Stimulated activated CD4-positive, alpha-beta T cell treated with anti-CD3 and anti-CD28 coated beads, Interleukin-4, amount 100 ng/mL, for 24 hours (primary cell): ENCODE measurements around the gene STAC2.
A peak's percentile ranks its signal among the peaks of the same experiment; 100 is the strongest.

ENCODE experiments used
- DNase-seq: peaks from one replicate; pipeline ENCODE4 v3.0.0-alpha.2; 2020

Gene STAC2

DNA sequence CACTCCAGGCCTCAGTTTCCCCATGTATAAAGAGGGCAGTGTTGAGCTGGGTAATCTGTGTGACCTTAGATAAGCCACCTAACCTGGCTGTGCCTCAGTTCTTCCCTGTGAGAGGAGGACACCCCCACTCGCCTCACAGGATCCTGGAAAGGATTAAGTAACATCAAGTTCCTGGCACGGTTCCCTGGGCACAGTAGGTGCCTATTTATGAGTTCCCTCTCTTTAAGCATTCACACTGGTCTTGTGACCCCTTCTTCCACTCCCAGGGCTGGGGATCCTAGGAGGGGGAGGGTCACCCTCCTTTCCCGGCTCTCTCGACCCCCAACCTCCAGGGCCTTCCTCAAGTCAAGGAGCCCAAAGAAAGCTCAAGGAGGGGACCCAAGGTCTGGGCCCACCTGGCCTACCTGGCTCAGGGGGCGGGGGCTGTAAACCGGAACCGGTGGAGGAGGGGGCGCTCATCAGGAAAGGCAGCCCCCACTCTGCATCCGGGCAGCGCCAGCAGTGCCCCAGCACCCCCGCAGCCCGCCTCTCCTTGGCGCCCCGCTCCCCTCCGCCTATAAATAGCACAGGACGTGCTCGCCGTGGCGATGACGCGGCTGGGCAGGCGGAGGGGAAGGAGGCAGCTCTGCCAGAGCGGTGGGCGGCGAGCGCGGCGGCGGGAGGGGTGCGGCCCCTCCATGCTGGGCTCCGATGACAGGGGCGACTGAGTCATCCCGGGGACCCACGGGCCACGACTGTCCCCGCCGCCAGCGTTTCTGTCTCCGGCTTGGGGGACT, 16.2 kb downstream of the STAC2 start:
- peak; percentile 74 for DNase-seq

GRCh38 chr17:39208893-39209292, 16.9 kb downstream of the STAC2 start:
- no peak for DNase-seq

GRCh38 chr17:39208136-39208535, 17.6 kb downstream of the STAC2 start:
- no peak for DNase-seq

GRCh38 chr17:39205112-39205526, 20.6 kb downstream of the STAC2 start:
- DNase-seq, result no peak

DNA sequence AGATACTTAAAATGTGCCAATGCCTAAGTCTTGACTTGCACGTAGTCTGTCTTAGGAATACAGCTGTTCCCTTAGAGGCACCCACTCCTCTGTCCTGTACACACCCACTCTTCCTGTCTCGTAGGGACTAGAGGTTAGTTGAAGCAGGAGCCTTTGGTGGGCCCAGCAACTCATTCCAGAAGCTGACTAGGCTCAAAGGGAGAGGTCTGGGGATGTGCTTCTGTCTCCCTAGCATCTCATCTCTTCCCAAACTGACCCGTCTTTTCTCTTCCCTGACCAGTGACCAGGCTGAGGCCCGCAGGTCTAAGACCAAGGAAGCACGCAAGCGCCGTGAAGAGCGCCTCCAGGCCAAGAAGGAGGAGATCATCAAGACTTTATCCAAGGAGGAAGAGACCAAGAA, 21.5 kb downstream of the STAC2 start:
- DNase-seq, result no peak

- no peak for DNase-seq
Measured at GRCh38 chr17:39200957-39201510, 24.7 kb downstream of the STAC2 start.

- peak; percentile 83 for DNase-seq
Measured at GRCh38 chr17:39200070-39200879, 25.5 kb downstream of the STAC2 start, which contains the start of gene RPL19. TSS of gene RPL19 (plus strand) at chr17:39200283. CDS start at chr17:39200345, 62 bp downstream.

DNA sequence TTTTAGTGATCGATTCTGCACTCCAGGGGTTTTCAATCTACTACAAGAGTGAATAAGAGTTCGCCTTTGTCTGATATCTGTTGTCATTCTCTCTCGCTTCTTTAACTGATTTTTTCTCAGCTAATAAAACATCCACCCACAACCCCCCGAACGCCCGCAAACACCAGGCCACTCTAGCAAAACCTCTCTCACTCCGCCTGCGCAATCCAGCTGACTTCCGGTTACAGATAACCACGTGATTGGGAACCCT, 26.0 kb downstream of the STAC2 start:
- DNase-seq, result peak; percentile 92

GRCh38 chr17:39198186-39198566, 27.6 kb downstream of the STAC2 start:
- DNase-seq, result no peak

DNA sequence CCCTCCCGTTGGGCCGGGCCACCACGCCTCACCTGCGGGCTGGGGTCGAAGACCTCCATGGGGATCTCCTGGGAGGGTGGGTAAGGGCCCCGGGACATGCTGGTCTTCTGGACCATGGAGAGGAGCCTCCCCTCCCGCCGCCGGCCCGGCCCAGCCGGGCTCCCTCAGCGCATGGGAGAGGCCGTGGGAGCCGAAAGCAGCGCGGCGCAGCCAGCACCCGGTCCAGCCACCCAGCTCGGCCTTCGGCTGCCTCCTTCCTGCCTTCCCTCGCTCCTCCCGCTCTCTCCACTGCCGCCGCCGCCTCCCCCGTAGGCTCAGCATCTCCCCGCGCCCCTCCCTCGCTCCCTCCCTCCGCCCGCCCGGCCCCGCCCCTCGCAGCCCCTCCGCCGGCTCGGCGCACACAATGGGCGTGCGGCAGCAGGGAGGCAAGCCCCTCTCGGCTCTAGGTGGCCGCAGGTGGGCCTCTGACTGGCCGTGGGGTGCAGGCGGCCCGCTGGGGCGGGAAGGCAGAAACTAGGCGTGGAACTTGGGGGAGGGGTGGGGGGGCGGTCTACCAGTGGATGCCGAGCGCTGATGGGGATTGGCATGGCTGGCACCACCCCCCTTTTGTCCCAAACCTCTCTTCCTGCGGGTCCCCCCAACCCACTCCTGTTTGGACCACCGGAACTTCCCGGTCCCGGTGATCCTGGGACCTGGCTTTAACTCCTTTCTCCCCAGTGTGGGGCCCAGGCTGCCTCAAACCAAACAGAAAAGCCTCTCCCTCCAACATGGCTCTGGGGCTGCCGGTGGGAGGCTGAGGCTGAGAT, 28.2 kb downstream of the STAC2 start, which contains the start of gene CACNB1:
Gene CACNB1 (minus strand): TSS at position 290 of the 806 bp plus-strand sequence. CDS start 174 bp downstream, at position 116.
- DNase-seq, result peak; percentile 70

GRCh38 chr17:39196808-39197291, 28.9 kb downstream of the STAC2 start:
- DNase-seq, result no peak

DNA sequence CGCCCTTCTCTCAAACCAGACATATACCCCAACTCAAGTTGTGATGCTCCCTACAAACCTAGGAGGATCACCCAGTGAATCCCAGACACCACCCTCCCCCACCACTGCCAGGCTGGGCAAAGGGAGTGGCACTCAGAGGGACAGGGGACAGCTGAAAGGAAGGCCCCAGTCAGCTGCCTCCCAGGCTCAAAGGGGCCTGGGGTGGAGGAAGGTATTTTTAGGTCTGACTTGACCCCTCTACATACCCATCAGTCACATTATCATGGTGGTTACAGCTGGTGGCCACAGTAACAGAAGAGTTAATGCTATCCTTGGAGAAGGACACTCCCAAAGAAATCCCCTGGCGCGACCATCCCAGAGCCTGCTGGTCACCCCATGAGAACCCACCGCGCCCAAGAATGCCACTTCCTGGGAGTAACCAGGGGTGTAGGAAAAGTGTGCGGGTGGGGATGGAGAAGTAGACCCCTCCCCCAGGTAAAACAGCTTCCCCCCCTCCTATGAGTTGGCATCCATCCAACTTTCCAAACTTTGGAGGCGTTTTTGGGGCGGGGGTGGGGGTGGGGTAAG, 29.4 kb downstream of the STAC2 start:
- no peak for DNase-seq

- DNase-seq, result no peak
Measured at GRCh38 chr17:39195568-39196160, 30.1 kb downstream of the STAC2 start.

DNA sequence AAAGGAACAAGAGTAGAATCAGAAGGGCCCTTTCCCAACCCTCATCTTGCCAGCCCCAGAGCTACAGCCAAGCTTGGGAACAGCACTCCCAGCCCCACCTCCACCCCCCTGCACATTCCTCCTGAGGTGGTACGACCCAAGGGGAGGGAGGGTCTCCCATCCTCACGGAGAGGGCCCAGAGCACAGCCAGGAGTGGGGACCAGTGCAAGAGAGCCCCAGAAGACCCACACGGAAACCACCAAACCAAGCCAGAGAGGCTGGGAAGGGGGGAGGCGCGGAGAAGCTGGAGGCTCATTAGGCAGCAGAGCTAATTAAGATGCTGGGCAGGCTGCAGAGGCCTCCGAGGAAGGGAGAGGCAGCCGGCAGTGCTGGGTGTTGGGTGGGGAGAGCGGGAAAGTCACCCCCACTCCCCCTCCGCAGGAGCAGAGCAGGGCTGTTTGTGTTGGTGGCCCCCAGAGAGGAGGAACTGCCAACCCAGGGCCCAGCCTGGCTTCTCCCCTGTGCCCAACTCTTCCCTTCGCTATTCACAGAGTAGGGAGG, 30.7 kb downstream of the STAC2 start:
- DNase-seq, result no peak

- DNase-seq, result no peak
Measured at GRCh38 chr17:39194089-39194984, 31.4 kb downstream of the STAC2 start.

DNA sequence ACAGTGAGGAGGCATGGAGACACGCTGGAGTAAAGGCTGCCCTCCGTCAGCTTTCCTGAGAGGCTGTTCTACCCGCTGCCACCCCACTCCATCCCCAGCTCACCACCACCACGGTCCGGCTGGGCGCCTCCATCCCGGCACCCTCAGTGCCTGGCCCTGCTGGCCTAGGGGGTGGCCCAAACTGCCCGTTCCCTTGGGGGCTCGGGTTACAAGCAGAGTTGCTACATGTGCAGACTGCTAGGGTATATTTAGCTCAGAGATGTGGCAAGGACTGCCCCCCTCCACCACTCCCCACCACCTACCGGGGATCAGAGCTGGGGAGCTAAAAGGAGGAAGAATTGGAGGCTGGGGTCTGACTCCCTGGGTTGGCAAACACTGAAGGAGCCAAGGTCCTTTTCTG, 32.4 kb downstream of the STAC2 start:
- DNase-seq, result no peak

DNA sequence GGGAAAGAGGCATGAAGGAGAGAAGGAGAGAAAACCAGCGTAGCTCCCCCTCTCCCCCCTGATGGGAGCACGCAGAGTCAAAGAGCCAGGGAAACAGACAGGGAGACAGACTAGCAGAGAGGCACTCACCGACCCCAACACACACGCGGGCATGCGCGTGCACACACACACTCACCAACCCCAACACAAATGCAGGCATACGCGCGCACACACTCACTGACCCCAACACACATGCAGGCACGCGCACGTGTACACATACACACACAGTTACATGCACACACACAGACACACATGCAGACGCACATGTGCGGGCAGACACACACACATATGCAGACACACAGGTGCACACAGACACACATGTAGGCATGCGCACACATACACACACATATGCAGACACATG, 32.8 kb downstream of the STAC2 start:
- no peak for DNase-seq

- no peak for DNase-seq
Measured at GRCh38 chr17:39191750-39192510, 33.8 kb downstream of the STAC2 start.

GRCh38 chr17:39187152-39187830, 38.5 kb downstream of the STAC2 start:
- DNase-seq, result no peak
